ENCODE measurements around the gene RSPH4A. TPM values are rescaled to one million over a fixed set of nuclear protein-coding genes. Genes with fewer than 3 reads are reported as not detected.
"Not testable (repeated sequence)": the region's sequence is repeated elsewhere in the genome, so short reads cannot be mapped to it uniquely, and the experiment has no call there.

RSPH4A gene
- total RNA-seq (2014; rRNA removed; shearing (Covaris generic); ENCODE audit: low replicate concordance), result 0.20 TPM in 1 of 2 replicates, not detected in the other

DNA sequence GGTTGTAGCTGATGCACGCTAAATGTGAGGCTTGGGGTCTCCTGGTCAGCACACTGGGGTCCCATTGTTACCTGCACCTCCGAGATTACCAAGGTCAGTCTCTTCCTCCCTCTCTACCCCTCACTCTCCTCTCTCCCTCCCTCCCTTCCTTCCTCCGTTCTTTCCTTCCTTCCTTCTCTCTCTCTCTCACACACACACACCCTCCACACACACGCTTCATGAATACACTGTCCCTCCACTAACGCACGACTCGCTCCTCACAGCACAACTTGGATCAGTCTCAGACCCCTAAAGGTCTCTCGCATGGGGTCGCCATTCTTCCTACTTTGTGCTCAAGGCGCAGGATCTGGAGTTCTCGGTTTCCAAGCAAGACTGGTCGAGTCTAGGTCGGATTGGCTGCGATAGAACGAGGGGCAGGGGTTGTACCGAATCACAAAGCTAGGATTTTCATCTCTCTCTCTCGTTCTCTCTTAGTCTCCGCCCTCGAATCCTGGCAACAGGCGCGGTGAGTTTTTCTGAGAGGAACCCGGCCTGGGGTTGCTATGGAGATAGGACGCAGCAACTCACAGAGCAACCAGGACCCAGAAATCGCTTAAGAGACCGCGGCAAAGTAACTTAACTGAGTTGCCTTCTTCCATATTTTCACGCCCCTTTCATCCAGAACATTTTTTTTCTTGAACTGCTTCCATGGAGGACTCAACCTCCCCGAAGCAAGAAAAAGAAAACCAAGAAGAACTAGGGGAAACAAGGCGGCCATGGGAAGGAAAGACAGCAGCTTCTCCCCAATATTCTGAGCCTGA lies at the start of gene RSPH4A:
Gene RSPH4A (plus strand): TSS at position 543 of the 800 bp plus-strand sequence. CDS start 145 bp downstream, at position 688.
- Histone ChIP-seq H3K36me3 (no peaks in the 10 kb centered on the region), H3K27me3 (0 out of 2 replicates have a peak, but pooled peaks cover 2% of the 10 kb centered on the region), H3K9me3 (no peaks in the 10 kb centered on the region), H3K4me3 (peak within 1 kb of the TSS; percentile 58)
- DNase-seq, result peak; percentile 88

DNA sequence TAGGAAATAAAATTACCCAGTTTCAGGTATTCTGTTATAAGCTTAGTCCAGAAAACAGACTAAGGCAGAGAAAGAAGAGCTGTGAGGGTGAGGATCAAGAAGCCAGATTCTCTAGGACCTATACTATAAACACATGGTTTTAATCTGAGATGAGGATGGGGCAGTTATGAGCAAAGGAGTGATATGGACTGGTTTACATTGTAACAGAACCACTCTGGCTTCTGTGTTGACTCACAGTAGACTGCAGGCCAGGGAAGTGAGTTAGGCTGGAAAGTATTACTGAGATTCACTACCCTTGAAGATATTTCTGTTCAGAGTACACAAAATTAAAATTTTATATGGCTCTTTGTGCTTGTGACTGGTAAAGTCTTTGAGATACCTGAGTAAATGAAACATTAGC lies 48.2 kb upstream of the RSPH4A start:
- DNase-seq, result no peak
- Histone ChIP-seq H3K4me3 (no peak overlapping the region), H3K9me3 (no peaks in the 10 kb centered on the region), H3K27me3 (no peaks in the 10 kb centered on the region), H3K36me3 (no peaks in the 10 kb centered on the region)

DNA sequence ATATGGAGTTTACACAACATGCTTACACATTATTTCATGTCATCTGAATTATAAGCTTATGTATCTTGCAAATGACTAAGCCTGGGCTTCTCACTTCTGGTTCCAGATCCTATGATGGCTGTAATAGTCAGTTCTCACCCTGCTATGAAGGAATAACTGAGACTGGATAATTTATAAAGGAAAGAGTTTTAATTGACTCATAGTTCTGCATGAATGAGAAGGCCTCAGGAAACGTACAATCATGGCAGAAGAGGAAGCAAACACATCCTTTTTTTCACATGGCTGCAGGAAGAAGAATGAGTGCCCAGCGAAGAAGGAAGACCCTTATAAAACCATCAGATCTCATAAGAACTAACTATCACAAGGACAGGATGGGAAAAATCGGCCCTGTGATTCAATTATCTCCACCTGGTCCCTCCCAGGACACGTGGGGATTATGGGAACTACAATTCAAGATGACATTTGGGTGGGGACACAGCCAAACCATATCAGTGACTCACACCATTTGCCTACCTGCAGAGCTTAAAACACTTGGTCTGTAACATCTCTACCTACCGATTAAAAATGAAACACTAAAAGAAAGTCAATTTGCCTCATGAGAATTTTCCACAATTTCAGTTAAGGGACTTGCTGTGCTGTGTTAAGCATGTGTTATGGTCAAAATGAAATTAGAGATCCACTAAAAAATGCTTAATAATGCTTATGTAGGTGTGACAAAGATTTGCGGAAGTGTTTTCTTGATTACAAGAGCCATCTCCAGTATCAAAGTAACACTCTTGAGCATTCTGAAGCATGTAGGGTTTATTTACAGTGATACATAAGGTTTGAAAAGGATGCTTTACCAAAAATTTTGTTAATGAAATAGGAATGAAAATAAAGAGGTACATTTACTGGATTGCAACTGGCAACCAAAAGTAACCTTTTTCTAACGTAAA lies 47.2 kb upstream of the RSPH4A start:
- Histone ChIP-seq H3K36me3 (peaks cover 4% of the 10 kb centered on the region), H3K4me3 (no peak overlapping the region), H3K27me3 (no peaks in the 10 kb centered on the region), H3K9me3 (no peaks in the 10 kb centered on the region)
- no peak for DNase-seq

DNA sequence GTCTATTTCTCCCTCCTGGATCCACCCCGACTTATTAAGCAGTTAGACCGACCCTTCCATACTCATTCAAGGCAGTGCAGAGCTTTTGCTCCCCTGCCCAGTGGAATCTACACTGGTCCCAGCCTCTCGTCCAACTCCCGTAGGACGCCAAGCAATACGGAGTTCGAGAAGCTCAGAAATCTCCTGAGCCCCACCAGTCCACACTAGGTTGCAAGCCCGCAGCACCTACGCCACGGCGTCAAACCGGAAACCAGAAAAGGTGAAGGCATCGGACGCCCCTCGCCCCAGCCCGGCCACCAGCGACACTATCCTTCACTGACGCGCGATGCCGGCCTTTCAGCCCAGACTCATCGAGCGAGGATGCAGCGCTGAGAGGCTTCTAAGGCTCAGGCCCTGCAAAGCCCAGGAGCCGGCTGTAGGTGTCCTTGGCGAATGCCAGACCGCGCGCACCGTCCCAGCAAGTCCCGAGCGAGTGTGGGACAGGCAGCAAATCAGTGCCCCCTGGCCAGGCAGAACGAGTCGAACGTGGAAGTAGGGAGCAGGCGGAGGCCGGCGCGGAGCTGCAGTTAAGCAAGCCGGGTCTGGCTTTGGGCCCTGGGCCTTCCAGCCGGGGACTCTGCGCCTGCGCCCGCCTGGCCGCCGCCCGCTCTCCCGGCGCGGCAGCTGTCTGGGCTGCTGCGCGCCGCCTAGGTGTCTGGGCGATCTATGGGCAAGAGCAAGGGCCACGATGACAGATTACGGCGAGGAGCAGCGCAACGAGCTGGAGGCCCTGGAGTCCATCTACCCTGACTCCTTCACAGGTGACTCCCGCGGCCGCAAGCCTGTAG lies 45.2 kb upstream of the RSPH4A start, which contains the start of gene RWDD1:
Gene RWDD1 (plus strand): TSS at position 649 of the 827 bp plus-strand sequence. CDS start 79 bp downstream, at position 728.
- H3K36me3 ChIP-seq, result peaks cover 20% of the 10 kb centered on the region
- H3K9me3 ChIP-seq, result no peaks in the 10 kb centered on the region
- H3K4me3 ChIP-seq, result peak within 1 kb of the TSS; percentile 87
- DNase-seq, result peak; percentile 99
- no peaks in the 10 kb centered on the region for H3K27me3 ChIP-seq

DNA sequence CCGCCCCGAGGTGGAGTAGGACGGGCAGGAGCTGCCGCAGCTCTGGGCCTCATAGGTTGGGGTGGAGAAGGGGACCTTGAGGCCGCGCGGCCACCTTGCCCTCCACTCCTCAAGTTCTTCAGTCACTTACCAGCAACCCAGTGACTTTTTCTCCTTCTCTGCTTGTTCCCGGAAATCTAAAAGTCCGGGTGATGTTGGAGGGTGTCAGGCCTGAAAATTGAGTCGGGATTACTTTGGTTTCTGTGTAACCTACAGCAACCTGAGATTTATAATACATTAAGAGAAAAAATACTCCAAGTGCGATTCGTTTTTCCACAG lies 44.6 kb upstream of the RSPH4A start:
- Histone ChIP-seq H3K27me3 (no peaks in the 10 kb centered on the region), H3K4me3 (peak overlapping the region; percentile 87), H3K9me3 (no peaks in the 10 kb centered on the region), H3K36me3 (peaks cover 26% of the 10 kb centered on the region)
- DNase-seq, result no peak

DNA sequence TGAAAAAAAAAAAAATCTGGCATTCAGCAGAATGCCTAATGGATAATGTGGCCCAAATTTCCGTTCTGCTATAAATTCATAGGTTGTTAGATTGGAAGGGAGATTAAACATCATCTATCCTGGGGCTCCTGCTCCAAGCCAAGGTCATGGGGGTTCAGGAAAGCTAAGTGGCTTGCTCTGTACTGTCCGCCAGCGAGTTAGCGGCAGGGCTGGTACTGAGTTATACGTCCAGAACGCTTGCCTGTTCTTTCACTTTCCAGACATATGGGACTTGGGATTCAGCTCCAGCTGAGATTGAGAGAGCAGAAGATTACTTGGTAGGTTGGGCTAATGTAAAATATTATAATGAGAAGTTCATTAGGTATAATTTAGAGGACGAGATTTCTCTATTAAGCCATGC lies 44.1 kb upstream of the RSPH4A start:
- H3K9me3 ChIP-seq, result no peaks in the 10 kb centered on the region
- peak; percentile 37 for DNase-seq
- H3K36me3 ChIP-seq, result peaks cover 30% of the 10 kb centered on the region
- no peaks in the 10 kb centered on the region for H3K27me3 ChIP-seq
- peak overlapping the region; percentile 87 for H3K4me3 ChIP-seq

DNA sequence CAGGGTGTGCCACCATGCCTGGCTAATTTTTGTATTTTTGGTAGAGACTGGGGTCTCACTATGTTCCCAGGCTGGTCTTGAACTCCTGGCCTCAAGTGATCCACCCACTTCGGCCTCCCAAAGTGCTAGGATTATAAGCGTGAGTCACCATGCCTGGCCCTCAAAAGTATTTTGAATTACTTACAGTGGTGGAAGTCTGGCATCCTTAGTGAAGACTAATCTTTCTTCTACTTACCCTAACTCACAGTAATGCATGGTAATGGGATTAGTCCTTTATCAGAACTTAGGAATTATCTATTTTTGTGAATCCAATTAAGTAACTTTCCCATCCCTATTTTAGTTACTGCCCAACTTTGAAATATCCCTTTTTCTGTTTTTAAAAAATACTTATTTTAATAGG lies 41.1 kb upstream of the RSPH4A start:
- no peak overlapping the region for H3K4me3 ChIP-seq
- H3K36me3 ChIP-seq, result peaks cover 47% of the 10 kb centered on the region
- H3K9me3 ChIP-seq, result no peaks in the 10 kb centered on the region
- no peaks in the 10 kb centered on the region for H3K27me3 ChIP-seq
- no peak for DNase-seq

DNA sequence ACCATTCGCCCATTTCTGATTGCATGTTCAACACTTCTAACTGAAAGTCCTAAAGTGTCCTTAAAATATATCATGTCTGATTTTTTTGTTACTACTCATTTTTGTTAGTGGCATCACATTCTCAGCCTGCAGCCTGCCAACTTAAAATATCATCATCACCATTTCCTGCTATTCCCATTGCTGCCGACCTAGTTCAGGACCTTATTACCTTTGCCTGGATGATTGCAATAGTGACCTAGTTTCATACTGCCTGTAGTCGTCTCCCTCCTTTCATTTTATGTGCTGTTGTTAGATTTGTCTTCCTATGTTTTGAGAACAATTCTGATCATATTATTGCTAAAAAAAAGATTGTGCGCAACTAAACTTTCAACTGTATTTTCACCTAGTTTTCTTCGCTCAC lies 38.8 kb upstream of the RSPH4A start:
- Histone ChIP-seq H3K9me3 (no peaks in the 10 kb centered on the region), H3K36me3 (peaks cover 67% of the 10 kb centered on the region), H3K27me3 (no peaks in the 10 kb centered on the region), H3K4me3 (no peak overlapping the region)
- no peak for DNase-seq

DNA sequence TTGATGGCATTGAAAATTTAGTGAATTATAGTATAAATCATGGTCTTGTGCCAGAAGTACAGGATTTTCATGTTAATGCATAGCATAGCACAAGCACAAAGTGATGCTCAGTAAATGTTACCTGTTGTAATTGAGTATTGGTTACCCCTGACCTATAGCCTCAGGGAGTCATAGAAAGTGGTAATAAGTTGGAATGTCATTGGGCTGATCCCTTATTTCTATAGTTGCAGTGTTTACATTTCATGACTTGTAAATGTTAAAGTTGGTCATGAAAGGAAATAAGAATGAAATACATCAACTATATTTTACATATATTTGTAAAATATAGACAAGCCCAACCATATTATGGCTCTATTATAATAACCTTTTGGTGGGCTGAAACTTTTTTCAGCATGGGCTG lies 37.9 kb upstream of the RSPH4A start:
- Histone ChIP-seq H3K36me3 (peaks cover 71% of the 10 kb centered on the region), H3K27me3 (no peaks in the 10 kb centered on the region), H3K9me3 (no peaks in the 10 kb centered on the region), H3K4me3 (no peak overlapping the region)
- DNase-seq, result no peak

DNA sequence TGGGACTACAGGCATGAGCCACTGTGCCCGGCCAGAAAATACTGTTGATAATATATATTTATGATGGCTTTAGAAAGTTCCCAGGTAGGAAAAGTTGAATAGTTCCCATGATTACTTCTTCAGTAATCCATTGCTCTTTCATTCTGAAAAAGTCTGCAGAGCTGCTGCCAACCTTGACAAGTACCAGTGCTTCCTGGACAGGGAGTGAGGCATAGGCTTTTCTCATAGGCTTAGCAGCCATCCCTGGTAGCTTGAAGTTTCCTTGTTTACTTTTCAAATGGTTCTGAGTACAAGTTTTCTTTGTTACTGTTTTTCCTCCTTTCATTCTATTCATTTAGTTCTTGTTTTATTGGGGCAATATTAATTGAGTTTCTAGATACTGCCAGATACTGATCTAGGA lies 37.1 kb upstream of the RSPH4A start:
- no peak for DNase-seq
- H3K27me3 ChIP-seq, result no peaks in the 10 kb centered on the region
- H3K4me3 ChIP-seq, result no peak overlapping the region
- H3K9me3 ChIP-seq, result no peaks in the 10 kb centered on the region
- peaks cover 70% of the 10 kb centered on the region for H3K36me3 ChIP-seq

DNA sequence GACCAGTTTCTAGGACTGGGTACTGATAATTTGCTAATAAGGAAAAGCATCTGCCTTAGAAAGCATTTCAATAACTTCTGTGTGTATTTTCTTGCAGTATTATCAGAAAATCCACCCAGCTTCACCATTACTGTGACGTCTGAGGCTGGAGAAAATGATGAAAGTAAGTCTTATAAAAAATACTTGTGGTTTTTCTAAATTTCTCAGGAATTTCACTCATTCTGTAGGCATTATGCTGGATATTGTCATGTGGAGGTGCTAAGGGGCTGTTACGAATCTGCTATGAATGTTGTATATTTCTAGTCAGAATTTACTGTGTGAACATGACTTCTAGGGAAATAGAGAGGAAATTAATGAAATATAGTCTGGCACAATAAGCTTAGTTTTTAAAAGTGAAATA lies 36.1 kb upstream of the RSPH4A start:
- H3K27me3 ChIP-seq, result no peaks in the 10 kb centered on the region
- H3K4me3 ChIP-seq, result no peak overlapping the region
- peaks cover 73% of the 10 kb centered on the region for H3K36me3 ChIP-seq
- no peaks in the 10 kb centered on the region for H3K9me3 ChIP-seq
- DNase-seq, result no peak

DNA sequence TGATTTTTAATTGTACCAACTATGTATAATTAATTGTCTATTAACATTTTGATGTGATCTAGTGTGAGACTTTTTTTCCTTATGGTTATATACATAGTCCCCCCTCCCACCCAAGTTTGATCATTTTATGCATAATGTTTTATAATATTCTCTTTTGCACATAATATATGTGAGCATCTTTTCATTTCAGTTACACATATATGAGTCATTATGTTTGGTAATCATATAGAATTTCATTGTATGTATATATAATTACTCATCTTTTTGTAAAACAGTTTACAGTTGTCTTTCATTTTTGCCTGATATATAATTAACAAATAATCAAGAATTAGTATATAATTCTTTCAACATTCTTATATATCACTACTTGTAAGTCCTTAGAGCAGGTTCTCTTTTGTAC lies 30.0 kb upstream of the RSPH4A start:
- Histone ChIP-seq H3K27me3 (no peaks in the 10 kb centered on the region), H3K36me3 (peaks cover 55% of the 10 kb centered on the region), H3K4me3 (no peak overlapping the region), H3K9me3 (no peaks in the 10 kb centered on the region)
- no peak for DNase-seq

DNA sequence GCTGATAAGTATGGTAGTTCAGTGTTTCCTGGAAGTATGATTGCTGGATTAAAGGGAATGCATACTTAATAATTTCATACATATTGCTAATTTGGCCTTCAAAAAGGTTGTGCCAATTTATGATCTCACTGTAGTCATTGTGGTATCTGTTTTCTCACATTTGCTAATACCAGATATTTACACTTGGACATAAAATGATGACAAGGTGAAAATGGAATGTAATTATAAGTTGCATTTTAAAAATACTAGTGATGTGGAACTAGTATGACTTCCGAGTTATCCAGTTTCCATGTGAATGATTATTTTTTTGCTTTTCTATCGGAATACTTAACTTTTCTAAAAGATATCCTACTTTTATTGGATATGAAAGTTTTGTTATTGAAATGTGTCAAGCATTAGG lies 29.5 kb upstream of the RSPH4A start:
- Histone ChIP-seq H3K4me3 (no peak overlapping the region), H3K9me3 (no peaks in the 10 kb centered on the region), H3K36me3 (peaks cover 55% of the 10 kb centered on the region), H3K27me3 (no peaks in the 10 kb centered on the region)
- no peak for DNase-seq

DNA sequence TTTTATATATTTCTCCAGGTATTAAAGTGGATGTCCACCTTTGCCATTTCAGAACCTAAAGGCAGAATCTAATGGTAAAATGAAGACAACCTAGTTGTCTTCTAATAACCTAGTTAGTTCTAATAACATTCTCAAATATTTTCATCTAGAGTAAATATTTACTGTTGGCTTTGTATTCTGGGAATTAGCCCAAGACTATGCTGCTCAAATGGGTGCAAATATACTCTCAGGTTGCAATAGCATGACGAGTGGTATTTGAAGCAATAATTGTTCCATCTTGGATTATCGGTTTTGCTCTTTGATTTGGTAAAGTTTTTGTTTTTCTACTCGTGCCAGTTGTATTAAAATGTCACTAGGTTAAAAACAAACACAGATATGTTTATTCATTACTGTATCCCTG lies 21.0 kb upstream of the RSPH4A start:
- Histone ChIP-seq H3K9me3 (no peaks in the 10 kb centered on the region), H3K4me3 (no peak overlapping the region), H3K36me3 (peaks cover 26% of the 10 kb centered on the region), H3K27me3 (no peaks in the 10 kb centered on the region)
- no peak for DNase-seq

DNA sequence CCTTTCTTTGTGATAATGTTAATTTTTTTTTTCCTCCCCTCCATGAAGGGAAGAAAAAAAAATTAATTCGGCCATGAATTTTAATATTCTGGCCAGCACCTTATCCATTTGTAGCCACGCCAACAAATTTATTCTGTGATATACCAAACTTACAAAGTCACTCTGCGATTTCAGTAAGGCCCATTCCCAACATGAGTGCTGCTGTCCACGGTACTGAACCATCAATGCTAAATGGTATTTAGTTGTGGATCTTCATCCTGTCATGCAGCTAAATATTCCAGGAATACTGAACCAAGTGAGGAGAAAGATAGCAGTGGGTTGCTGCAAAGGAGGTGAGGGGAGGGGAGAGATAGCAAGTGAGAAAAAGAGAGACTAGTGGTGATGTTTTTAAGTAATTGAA lies 19.5 kb upstream of the RSPH4A start:
- Histone ChIP-seq H3K27me3 (no peaks in the 10 kb centered on the region), H3K9me3 (no peaks in the 10 kb centered on the region), H3K36me3 (peaks cover 16% of the 10 kb centered on the region), H3K4me3 (no peak overlapping the region)
- no peak for DNase-seq

DNA sequence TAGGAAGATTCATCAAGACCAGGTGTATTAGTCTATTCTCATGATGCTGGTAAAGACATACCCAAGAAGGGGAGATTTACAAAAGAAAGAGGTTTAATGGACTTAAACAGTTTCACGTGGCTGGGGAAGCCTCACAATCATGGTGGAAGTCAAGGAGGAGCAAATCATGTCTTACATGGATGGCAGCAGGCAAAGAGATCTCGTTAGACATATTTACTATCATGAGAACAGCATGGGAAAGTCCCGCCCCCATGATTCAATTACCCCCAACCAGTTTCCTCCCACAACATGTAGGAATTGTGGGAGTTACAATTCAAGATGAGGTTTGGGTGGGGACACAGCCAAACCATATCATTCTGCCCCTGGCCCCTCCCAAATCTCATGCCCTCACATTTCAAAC lies 12.4 kb upstream of the RSPH4A start:
- H3K36me3 ChIP-seq, DNase-seq, H3K9me3 ChIP-seq, H3K4me3 ChIP-seq, H3K27me3 ChIP-seq: not testable (repeated sequence)

DNA sequence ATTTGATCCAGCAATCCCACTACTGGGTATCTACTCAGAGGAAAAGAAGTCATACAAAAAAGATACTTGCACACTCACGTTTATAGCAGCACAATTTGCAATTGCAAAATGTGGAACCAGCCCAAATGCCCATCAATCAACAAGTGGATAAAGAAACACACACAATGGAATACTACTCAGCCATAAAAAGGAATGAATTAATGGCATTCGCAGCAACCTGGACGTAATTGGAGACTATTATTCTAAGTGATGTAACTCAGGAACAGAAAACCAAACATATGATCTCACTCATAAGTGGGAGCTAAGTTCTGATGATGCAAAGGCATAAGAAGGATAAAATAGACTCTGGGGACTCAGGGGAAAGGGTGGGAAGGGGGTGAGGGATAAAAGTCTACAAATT lies 11.4 kb upstream of the RSPH4A start:
- not testable (repeated sequence) for H3K4me3 ChIP-seq, H3K27me3 ChIP-seq, H3K9me3 ChIP-seq, H3K36me3 ChIP-seq, DNase-seq

Data from MG63 (cell line).